ENCODE data around the gene CHCHD3.
"Not testable (repeated sequence)": the region's sequence is repeated elsewhere in the genome, so short reads cannot be mapped to it uniquely, and the experiment has no call there.

CHCHD3 gene

DNA sequence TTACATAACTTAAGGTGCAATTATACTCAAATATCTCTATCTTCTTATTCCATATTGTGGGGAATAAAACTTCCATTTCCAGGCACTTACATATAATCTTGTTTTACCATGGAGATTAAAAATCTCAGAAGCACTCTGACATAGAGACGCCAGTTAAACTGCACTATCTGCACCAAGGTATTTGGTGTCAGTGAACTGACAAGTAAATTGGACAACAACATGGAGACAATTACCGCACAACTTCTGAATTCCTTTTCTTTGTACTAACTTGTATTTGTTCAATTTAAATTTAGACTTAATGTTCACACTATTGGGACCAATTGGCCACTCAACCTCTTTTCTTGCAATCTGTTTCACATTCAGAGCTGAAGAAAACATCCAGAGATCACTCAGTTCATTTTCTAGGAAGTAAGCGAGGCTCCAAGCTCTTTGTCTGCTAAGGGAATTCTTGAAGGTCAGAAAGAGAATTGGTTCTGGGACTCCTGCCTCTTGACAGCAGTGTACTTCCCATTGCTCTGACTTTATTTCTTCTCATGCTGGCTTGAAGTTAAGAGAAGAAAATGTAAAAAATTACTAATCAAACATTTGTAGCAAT, 184.7 kb downstream of the CHCHD3 start:
- TF ChIP-seq, protein P1, sequence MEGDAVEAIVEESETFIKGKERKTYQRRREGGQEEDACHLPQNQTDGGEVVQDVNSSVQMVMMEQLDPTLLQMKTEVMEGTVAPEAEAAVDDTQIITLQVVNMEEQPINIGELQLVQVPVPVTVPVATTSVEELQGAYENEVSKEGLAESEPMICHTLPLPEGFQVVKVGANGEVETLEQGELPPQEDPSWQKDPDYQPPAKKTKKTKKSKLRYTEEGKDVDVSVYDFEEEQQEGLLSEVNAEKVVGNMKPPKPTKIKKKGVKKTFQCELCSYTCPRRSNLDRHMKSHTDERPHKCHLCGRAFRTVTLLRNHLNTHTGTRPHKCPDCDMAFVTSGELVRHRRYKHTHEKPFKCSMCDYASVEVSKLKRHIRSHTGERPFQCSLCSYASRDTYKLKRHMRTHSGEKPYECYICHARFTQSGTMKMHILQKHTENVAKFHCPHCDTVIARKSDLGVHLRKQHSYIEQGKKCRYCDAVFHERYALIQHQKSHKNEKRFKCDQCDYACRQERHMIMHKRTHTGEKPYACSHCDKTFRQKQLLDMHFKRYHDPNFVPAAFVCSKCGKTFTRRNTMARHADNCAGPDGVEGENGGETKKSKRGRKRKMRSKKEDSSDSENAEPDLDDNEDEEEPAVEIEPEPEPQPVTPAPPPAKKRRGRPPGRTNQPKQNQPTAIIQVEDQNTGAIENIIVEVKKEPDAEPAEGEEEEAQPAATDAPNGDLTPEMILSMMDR (conservative IDR thresholded peaks at IDR 0.05; ENCODE audit: low read depth, low read length) = no peak
- DNase-seq (ENCODE audit: low read depth) = no peak
- H3K4me3 ChIP-seq (ENCODE audit: low read length) = no peak overlapping the region

DNA sequence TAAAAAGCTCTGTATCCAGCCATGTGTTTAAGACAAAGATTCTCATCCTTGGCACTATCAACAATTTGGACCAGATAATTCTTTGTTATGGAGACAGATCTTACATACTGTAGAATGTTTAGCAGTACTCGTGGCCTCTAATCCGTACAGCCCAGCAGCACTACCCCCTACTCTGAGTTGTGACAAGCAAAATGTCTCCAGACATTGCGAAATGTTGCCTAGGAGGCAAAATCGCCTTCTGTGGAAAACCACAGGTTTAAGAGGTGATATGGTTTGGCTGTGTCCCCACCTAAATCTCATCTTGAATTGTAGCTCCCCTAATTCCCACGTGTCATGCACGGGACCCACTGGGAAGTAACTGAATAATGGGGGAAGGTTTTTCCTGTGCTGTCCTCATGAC, 186.7 kb downstream of the CHCHD3 start:
- TF ChIP-seq, protein P1 (conservative IDR thresholded peaks at IDR 0.05; ENCODE audit: low read depth, low read length) = no peak
- DNase-seq (ENCODE audit: low read depth) = peak; percentile 7
- no peak overlapping the region for H3K4me3 ChIP-seq (ENCODE audit: low read length)

DNA sequence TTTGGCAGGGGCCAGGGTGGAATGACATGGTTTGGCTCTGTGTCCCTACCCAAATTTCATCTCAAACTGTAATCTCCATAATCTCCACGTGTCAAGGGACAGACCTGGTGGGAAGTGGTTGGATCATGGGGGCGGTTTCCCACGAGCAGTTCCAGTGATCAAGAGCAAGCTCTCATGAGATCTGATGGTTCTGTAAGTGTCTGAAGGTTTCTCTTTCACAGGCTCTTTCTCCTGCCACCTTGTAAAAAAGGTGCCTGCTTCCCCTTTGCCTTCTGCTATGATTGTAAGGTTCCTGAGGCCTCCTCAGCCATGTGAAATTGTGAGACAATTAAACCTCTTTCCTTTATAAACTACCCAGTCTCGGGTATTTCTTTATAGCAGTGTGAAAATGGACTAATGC, 188.3 kb downstream of the CHCHD3 start:
- TF ChIP-seq, protein P1 (conservative IDR thresholded peaks at IDR 0.05; ENCODE audit: low read depth, low read length) = no peak
- DNase-seq (ENCODE audit: low read depth) = no peak
- H3K4me3 ChIP-seq (ENCODE audit: low read length) = no peak overlapping the region

DNA sequence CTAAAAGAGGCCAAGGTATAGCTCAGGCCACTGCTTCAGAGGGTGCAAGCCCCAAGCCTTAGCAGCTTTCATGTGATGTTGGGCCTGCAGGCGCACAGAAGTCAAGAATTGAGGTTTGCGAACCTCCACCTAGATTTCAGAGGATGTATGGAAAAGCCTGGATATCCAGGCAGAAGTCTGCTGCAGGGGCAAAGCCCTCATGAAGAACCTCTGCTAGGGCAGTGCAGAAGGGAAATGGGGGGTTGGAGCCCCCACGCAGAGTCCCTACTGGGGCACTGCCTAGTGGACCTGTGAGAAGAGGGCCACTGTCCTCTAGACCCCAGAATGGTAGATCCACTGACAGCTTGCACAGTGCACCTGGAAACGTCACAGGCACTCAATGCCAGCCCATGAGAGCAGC, 189.1 kb downstream of the CHCHD3 start:
- not testable (repeated sequence) for DNase-seq (ENCODE audit: low read depth); H3K4me3 ChIP-seq (ENCODE audit: low read length)

DNA sequence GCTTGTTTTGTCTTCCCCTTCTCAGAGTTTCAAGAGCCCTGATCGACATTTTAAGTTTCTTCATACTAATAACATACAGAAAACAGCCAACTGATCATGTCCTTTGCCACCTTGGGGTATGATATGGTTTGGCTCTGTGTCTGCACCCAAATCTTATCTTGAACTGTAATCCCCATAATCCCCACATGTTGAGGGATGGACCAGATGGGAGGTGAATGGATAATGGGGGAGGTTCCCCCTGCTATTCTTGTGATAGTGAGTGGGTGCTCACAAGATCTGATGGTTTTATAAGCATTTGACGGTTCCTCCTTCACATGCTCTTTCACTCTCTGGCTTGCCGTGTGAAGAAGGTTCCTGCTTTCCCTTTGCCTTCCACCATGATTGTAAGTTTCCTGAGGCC, 190.3 kb downstream of the CHCHD3 start:
- H3K4me3 ChIP-seq (ENCODE audit: low read length) = no peak overlapping the region
- TF ChIP-seq, protein P1 (conservative IDR thresholded peaks at IDR 0.05; ENCODE audit: low read depth, low read length) = no peak
- DNase-seq (ENCODE audit: low read depth) = no peak

DNA sequence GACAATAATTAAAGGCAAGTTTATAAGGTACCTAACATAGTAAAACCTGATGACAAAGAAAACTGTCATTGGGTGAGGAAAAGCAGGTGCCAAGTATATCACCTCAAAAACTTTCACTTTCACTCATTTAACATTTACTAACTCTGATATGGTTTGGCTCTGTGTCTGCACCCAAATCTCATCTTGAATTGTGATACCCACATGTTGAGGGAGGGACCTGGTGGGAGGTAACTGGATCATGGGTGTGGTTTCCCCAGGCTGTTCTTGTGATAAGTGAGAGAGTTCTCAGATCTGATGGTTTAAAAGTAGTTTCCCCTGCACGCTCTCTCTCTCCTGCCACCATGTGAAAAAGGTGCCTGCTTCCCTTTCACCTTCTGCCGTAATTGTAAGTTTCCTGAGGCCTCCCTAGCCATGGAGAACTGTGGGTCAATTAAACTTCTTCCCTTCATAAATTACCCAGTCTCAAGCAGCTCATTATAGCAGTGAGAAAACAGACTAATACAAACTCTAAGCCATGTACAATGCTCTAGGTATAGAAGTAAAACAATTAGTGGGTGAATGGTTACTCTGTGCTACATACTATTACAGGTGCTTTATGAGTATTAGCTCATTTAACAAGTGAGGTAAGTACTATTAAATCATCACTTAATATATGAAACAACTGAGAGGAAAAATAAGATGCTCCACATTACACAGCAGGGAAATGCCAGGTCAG, 199.0 kb downstream of the CHCHD3 start:
- no peak overlapping the region for H3K4me3 ChIP-seq (ENCODE audit: low read length)
- DNase-seq (ENCODE audit: low read depth) = no peak
- TF ChIP-seq, protein P1 (conservative IDR thresholded peaks at IDR 0.05; ENCODE audit: low read depth, low read length) = no peak

DNA sequence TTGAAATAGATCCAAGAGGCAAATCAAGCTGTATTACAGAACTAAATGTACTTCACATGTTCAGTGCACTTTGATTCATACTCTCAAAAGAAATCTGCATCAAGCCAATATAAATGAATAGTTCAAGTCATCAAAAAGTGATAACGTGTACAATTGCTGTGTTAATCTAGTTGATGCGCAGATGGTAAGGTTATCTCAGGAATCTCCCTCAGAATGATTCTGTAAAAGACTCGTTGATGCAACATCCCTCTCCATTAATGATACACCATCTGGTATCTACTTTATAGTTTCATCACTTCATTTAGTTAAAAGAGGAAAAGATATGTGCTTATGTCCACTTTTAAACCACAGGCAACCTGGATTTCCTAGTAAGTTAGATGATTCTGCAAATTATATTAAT, 200.6 kb downstream of the CHCHD3 start:
- DNase-seq (ENCODE audit: low read depth) = no peak
- no peak overlapping the region for H3K4me3 ChIP-seq (ENCODE audit: low read length)
- TF ChIP-seq, protein P1 (conservative IDR thresholded peaks at IDR 0.05; ENCODE audit: low read depth, low read length) = no peak
